HG03571 (cell line): ENCODE data around the gene CACNA1I.

Experiments used
- ATAC-seq: cut with Tn5 transposase; IDR thresholded peaks from one replicate; pipeline ENCODE4 v1.9.1; 2021; ENCODE audit not compliant: unreplicated experiment

The CACNA1I gene

DNA sequence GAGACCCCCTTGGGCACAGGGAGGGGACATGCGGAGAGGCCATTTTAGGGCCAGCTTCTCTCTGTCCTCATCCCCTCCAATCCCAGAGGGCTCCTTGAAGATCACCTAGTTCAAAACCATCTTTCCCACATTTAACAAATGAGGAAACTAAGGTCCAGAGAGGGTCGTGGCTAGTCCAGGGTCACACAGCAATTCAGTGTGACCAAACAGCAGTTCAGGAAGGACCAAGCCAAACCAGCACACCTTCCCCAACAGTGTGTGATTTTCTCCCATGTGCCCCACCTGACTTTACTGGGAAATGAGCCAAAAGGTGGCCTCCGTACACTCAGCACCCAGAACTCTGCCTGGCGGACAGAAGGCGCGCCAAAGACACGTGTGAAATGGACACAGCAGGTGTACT, 51.3 kb downstream of the CACNA1I start:
- ATAC-seq: no peak

DNA sequence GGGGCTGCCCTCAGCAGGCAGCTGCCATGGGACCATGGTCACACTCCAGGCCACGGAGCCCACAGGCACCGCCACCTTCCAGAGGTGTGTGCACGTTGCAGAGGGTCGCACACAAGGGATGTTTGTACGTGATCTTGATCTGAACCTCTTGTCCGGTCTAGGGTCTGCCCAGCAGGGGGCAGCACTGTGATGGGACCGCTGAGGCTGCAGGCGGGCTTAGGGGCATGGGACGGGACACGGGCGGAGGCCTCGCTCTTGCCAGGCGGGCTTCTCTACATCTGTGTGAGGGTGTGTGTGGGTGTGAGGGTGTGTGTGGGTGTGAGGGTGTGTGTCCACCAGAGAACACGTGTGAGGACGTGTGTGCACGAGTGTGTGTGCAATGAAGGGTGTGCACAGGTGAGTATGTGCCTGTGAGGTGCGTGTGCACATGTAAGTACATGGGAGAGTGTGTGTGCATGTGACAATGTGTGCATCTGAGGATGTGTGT, 52.4 kb downstream of the CACNA1I start:
- no peak for ATAC-seq

DNA sequence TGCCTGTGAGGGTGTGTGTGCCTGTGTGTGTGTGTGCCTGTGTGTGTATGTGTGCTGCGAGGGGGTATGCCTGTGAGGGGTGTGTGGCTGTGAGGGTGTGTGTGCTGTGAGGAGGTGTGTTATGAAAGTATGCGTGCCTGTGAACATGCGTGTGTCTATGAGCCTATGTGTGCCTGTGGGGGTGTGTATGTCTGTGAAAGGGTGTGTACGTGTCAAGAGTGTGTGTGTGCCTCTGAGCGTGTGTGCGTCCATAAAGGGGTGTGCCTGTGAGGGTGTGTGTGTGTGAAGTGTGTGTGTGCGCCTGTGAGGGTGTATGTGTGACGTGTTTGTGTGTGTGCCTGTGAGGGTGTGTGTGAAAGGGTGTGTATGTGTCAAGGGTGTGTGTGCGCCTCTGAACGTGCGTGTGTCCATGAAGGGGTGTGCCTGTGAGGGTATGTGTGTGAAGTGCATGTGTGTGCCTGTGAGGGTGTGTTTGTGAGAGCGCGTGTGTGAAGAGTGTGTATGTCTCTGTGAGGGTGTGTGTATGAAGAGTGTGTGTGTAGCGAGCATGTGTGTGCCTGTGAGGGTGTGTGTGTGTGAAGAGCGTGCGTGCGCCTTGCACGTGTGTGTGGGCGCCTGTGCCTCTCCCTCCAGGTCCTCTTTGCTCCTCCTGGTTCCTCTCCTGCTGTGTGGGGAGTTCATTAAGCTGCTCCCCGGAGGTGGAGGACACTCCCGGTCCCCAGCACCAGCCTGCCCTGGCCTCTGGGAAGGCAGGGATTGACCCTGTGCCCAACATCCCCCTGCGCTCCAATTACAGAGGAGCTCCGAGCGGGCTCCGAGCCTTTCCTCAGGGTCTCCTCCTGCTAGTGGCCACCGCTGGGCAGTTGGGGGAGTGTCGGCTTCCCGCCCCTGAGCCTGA, 53.3 kb downstream of the CACNA1I start:
- ATAC-seq: no peak

DNA sequence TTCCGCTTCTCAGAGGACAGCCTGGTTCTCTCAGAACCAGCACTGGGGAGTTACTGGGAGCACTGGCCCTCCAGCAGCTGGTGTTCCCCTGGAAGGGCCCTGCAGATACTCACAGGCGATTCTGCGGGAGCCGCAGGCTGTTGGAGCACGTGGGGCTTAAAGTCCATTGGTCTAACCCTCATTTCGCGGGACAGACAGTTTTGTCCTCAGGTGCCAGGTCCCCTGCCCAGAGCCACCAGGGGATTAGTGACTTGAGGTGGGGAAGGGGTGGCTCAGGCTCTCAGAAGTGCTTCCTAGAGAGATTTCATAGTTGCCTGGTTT, 53.9 kb downstream of the CACNA1I start:
- ATAC-seq: no peak

DNA sequence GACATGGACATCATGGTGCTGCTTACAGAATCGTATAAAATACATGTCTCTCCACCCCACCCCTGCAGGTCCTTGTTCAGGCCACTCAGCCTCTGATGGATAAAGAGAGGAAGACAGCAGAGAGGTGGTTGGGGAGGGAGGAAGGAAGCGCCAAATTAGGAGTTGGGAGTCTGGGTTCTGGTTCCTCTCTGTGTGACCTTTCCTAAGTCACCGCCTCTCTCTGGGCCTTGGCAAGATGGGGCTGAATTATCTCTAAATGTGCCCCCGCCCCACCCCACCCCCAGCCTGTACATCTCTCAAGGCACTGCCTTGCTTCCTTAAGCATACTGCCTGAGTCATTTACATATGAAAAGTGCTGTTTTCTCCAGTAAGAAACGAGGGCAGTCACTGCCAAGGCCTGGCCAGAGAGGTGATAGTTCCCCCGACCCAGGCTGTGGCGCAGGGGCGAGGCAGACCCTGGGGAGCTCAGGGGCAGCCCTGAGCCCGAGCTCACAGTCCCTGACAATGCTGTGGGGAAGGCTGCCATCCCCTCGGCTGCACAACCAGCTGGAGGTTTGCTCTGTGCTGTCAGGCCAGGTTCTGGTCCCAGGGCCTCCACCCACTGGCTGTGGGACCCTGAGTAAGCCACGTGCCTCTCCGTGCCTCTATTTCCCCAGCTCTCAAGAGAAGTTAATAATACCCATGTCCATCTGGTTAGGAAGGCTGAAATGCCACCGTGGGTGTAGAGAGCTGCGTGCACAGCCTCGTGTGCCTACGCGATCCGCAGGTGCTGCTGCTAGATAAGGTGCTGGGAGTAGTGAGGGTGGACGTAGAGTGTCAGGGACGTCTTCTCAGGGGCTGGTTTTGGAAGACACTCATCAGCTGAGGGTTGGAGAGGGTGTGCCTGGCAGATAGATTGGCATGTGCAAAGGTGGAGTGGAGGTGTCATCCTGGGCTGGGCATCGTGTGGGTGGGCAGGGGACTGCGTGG, 55.3 kb downstream of the CACNA1I start:
- ATAC-seq: no peak

DNA sequence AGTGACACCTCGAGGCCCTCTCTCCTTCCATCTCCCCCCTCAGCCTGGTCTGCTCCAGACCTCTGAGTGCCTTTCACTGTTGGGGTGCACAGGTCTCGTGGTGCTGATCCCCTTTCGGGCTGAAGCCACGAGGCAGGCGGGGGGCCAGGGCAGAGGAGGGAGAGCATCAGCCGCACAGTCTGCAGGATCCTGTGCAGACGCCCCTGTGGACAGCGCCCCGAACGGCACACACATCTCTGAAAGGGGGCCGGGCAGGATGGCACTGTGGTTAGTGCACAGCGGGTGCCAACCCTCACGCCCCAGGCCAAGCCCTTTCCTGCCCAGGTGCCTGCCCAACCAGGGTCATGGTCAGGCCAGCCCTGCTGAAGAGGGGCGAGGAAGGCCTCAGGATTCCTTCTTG, 56.7 kb downstream of the CACNA1I start:
- no peak for ATAC-seq

DNA sequence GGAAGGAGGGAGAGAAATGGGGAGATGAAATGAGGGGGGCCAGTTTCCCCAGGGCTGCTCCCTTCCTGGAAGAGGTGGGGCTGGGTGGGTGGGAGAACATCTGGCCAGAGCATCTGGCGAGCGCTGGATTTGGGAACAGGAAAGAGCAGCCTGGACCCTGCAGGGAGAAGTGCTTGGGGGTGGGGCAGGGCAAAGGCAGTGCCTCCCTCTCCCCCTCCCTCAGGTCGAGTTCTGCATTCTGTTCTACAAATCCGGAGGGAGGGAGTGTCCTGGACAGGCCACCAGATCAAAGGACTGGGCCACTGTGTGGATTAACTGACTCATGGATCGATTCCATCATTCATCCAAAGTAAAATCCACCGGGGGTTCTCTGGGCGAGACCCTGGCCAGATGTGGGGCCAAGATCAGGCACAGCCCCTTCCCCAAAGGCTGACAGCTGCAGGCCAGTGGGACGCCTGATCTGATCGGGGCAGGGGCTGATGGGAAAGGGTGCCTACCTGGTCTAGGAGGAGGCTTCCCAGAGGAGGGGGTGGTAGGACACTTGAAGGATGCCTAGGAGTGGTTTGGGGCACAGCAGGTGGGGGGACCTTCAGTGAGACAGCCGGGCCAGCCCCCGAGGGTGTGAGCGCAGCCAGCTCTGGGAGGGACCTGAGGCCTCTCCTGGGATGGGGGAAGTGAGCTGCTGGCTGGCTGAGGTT, 57.5 kb downstream of the CACNA1I start:
- no peak for ATAC-seq

DNA sequence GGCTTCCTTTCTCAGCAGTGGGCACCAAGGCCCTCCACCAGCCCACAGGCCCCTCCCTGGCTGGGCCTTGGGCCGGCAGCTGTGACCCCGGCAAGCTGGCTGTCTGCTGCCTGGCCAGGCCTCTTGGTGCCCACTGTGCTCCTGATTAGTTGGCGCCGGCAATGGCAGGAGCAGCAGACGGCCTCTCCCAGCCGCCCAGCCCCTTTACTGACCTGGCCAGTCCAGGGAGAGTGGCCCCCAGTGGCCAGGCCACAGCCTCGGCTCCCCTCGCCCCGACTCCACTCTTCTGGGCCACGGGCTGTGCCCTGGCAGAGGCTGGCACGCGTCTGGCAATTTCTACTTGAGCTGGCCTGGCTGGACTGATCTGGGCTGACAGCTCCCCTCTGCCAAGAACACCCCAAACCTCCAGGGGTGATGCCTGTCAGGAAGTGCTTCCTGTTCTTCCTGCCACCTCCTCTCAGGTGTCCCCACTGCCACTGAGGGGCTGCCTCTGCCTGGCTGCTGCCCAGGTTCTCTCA, 58.1 kb downstream of the CACNA1I start:
- no peak for ATAC-seq

DNA sequence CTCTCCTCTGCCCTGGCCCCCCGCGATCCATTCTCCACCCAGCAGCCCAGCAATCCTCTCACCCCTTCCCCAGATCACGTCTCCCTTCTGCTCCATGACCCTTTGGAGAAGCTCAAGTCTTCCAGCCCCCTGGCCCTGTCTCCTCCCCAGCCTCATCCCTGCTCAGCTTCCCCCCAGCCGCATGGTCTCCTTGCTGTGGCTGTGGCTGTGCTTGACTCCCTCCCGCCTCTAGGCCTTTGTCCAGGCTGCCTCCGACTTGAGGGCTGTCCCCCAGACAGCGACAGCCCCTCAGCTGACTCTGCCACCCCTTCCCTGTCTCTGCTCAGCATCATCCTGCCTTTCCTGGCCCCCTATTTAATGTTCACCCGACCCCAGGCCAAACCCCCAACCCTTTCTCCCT, 59.3 kb downstream of the CACNA1I start:
- no peak for ATAC-seq

DNA sequence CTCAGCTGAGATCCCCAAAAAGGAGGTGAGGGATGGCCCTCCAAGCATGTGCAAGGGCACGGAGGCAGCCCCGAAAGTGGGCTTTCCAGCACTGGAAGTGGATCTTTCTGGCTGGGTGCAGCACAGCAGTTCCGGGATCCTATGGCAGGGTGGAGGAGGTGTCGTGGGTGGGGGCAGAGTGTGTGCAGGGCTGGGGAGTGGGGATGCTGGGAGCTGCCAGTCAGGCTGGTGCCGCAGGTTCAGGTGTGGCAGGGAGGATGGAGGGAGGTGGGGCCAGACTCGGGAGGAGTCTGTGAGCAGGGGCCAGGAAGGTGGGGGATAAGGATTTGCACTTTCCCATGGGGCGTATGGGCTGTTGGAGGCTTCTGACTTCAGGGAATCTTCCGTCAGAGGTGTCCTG, 60.2 kb downstream of the CACNA1I start:
- ATAC-seq: no peak

DNA sequence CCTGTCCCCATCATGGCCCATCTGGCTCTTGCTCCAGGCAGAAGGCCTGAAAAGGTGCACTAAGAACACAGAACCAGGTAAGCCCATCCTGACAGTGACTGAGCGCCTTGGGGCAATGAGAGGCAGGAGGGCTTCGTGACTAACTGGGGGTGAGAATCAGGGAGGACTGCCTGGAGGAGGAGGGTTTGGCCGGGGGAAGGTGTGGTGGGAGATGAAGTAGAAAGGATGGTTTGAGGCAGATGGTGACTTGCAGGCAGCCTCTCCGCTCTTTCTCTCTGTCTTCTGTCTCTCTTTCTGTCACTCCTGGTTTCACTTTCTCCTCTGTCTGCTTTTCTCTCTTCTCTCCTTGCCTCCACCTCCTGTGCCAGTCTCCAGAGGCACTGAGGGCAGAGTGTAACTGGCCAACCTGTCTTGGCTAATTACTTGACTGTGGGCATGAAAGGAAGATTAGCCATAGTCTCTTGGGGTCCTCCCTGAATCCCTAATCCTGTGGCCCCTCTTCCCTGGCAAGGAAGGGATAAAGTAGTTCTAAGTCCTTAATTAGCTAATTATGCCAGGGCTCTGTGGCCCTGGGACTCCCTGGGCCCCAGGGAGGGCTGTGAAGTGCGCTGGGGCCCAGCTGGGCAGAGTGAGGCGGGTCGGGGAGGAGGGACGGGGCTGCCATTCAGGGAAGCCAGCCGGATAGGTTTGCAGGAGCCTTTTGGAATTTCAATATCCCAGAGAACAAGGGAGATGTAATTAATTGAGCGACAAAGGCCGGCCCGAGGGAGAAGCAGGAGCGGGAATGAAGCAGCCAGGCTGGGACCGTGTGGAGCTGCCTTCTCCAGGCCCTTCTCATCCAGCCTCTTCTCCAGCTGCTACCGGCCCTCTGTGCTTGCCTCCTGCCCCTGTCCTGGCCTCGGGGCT, 61.1 kb downstream of the CACNA1I start:
- ATAC-seq: no peak

DNA sequence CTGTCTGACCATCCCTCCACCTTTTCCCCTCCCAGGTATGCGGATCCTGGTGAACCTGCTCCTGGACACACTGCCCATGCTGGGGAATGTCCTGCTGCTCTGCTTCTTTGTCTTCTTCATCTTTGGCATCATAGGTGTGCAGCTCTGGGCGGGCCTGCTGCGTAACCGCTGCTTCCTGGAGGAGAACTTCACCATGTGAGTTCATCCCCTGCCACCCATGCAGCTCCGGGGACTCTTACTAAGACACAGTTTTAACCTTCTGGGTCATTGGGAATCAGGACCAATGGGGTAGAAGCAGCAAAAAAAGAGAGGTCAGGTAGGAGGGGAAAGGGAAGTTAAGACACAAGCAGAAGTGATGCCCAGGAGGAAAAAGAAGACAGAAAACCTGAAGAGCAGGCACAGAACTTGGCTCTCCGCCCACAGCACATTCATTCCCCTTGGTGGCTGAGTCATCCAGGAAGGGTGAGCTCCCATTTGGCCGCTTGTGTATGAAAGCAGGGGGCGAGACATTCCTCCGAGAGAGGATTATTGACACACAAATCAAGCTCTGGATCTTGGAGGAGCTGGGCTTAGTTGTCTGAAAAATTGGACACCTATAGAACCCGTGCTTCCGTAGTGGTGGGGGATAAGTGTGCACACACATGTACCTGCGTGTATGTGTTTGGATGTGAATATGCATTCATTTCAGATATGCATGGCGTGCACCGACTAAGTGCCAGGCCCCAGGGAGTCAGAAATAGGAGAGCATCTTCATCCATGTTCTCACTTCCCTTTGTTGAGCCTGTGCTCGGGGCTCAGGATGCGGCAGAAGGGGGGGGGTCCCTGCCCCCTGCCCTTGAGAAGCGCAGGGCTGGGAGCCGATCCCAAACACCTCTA, 64.2 kb downstream of the CACNA1I start:
- no peak for ATAC-seq

DNA sequence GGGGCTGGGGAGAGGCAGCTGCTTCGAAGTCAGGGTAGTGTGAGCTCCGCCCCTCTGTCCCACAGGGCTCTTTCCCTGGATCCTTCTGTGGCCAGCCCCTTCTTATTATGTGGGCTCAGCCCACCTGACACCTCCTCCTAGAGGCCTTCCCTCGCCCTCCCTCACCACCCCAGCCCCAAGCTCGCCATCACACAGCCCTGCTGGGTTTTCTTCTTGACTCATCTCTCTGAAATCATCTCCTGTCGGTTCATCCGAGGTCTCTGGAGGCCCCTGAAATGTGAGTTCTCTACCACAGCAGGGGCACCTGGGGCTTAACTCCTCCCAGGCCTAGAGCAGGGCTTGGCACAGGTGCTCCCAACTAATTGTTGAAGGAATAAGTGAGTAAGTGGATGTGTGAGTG, 65.2 kb downstream of the CACNA1I start:
- no peak for ATAC-seq

DNA sequence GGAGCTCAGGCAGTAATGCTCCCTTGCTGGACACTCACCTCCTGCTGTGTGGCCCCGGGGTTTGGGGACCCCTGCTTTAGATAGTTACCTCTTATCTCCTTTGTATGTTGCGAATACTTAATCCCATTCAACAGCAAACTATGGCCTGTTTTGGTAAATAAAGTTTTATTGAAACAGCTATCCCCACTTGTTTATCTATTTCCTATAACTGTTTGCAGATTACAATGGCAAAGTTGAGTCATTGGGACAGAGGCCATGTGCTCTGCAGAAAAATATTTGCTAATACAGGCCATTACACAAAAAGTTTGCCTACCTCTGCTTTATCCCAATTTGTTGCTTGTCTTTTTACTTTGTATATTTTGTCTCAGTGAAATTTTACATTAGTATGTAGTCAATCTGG, 68.4 kb downstream of the CACNA1I start:
- no peak for ATAC-seq

DNA sequence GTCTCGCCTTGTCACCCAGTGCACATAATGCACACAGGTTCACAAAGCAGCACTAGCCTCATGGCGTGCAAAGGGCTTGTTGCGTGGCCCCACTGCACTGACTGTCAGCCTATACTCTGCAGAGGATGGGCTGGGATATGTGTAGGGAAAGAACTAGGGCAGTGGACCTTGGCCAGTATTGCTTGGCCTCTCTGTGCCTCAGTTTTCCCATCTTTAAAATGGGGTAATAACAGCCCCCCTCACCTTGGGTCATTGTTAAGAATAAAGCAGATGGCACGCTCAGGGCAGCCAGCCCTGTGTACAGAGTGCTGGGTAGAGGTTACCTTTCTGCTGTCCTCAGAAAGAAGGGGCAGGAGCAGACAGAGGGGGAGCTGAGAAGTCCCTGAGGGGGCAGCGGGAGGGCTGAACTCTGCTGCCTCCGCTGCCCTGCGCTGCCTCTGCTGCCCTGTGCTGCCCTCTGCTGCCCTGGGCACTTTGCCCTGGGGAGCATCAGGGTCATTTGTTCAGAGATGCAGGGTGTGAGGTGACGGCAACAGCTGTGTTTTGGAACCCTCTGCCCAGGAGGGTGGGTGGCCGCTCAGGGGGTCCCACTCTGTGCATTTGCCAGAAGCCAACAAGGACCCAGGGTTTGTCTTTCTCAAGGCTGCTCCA, 71.2 kb downstream of the CACNA1I start:
- ATAC-seq: no peak

DNA sequence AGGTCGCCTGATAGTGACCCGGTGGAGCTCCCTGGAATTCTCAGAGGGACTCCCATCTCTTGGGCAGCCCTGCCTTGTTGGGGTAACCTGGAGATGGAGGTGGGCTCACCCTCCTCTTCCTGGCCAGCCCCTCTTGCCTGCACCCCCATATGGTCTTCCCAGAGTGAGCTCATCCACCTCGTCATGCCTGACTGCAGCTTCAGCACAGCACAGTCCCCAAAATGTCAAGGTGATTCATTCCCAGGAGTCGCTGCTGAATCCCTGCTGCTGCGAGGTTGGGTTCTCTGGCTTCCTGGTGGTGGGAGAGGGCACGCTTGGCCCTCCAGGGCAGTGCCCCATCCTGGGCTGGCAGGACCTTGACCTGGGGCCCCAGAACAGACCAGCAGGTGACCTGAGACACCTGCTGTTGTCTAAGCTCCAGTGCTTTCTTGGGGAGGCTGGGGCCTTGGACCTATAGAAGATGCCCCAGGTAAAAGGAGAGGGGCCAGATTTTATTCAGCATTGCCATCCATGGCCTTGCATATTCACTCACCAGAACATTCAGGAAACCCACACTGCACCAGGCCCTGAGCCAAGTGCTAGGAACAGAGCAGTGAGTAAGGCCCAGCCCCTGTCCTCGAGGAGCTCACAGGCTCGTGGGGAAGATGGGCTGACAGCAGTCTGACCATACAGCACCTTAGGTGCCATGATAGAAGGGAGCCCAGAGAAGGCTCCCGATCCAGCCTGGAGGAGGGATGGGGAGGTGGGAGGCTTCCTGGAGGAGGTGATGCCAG, 72.9 kb downstream of the CACNA1I start:
- no peak for ATAC-seq

DNA sequence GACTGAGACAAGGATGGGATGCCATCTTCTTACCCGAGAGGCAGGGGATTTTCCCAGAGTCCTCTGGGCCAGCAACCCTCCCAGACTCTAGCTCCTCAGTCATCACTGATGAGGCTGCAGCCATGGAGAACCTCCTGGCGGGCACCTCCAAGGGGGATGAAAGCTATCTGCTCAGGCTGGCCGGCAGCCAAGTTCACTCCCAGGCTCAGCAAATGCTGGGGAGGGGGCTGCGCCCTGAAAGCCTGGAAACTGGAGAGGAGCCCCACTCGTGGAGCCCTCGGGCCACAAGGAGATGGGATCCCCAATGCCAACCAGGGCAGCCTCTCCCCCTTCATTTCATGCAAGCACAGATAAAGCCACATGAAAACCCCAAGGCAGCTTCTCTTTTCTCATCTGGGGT, 75.0 kb downstream of the CACNA1I start:
- ATAC-seq: no peak
